Activated CD4-positive, alpha-beta T cell treated with anti-CD3 and anti-CD28 coated beads, Interleukin-2, amount 10 ng/mL, durations not matched to agents 7 days and 5 days (primary cell): ENCODE data around the gene CXCR6. TPM values are rescaled to one million over a fixed set of nuclear protein-coding genes. Genes with fewer than 3 reads are reported as not detected.

Experiments
- CTCF ChIA-PET: fragments of 350-600 bp; sonication (Branson Sonifier 250); formaldehyde crosslinking; loops from one replicate; lab custom pipeline; 2021; ENCODE audit warnings: antibody characterized with exemption; lab: Charles Lee
- POLR2A ChIA-PET: fragments of 350-600 bp; sonication (Branson Sonifier 250); formaldehyde crosslinking; loops from one replicate; lab custom pipeline; 2021; ENCODE audit warnings: antibody characterized with exemption; lab: Charles Lee
- DNase-seq: peaks from one replicate; pipeline ENCODE4 v3.0.0-alpha.2; 2020
- H3K27ac Mint-ChIP-seq: one replicate; pipeline ENCODE4 v1.8.0; 2021; ENCODE audit warnings: mild to moderate bottlenecking, moderate library complexity, mixed read lengths
- H3K27me3 Mint-ChIP-seq: one replicate; pipeline ENCODE4 v1.8.0; 2021; ENCODE audit warnings: mixed read lengths
- H3K36me3 Mint-ChIP-seq: one replicate; pipeline ENCODE4 v1.8.0; 2021; ENCODE audit warnings: low read depth, mixed read lengths
- H3K4me1 Mint-ChIP-seq: one replicate; pipeline ENCODE4 v1.8.0; 2021; ENCODE audit warnings: mixed read lengths
- H3K4me3 Mint-ChIP-seq: one replicate; pipeline ENCODE4 v1.8.0; 2021; ENCODE audit warnings: mild to moderate bottlenecking, moderate library complexity, mixed read lengths
- H3K9me3 Mint-ChIP-seq: one replicate; pipeline ENCODE4 v1.8.0; 2021; ENCODE audit warnings: mixed read lengths
- total RNA-seq, 2 experiments: library from RNA; stranded (reverse); gene quantifications; one replicate each; pipeline ENCODE4 v1.2.3, GENCODE V29; 2021

The CXCR6 gene
- total RNA-seq, 2 experiments from 2014 or later = 17.6 to 18.0 TPM

- Mint-ChIP-seq H3K27ac (no peak overlapping the region), H3K9me3 (no peaks in the 10 kb centered on the region), H3K36me3 (peaks cover 55% of the 10 kb centered on the region), H3K4me3 (no peak overlapping the region), H3K4me1 (peaks cover 47% of the 10 kb centered on the region), H3K27me3 (no peaks in the 10 kb centered on the region)
- ChIA-PET CTCF (interaction anchor here (0.6 to 1.0 kb wide), 3 partner anchors 18 to 253 kb away, joined by 3 read pairs; no protein-coding TSS in a partner anchor), POLR2A (no interaction called here)
- DNase-seq = no peak
Measured at GRCh38 chr3:45986303-45986982, 43.2 kb downstream of the CXCR6 start.

DNA sequence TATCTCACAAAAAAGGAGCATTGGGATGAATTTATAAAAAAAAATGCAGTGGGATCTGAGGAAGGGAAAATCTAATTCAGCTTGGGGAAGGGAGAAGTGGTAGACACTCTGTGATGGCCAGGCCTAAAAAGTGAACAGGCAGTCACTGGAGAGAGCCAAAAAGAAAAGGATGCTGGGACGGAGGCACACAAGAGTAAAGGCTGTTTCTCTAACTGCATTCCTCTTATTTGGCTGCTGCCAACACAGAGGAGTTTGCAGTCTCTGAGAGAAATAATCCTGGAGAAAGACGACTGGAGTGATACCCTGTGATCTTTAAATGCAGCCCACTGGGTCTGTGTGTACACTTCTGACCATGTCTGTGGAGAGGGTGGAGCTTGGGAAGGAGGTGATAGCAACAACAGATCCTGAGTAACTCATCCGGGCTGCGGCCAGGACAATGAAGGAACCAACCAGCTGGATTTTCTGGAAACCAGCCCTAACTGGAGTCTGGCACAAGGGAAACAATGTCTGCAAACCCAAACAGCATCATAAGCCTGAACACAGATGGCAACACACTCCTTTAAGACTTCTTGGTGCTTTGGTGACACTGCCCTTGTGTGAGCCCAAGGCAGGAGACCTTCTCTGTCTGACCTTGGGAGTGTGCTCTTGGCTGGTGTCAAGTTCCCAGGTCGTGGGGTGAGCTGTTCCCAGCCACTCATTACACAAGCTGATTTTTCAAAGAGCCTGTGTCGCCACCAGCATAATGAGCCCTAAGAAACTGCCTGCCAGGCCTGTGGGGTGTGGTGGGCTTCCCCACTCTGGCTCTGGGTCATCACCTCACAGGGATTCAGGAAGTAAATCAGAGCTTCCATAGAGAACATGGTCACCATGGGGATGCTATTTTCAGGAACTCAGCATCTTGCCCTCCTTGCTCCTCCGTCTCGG, 44.4 kb downstream of the CXCR6 start:
- ChIA-PET CTCF (interaction anchor here (0.7 to 0.9 kb wide), 2 partner anchors 11 to 220 kb away, joined by 3 read pairs; partner anchors contain the start of gene CCR1), POLR2A (no interaction called here)
- Mint-ChIP-seq H3K4me1 (peaks cover 52% of the 10 kb centered on the region), H3K9me3 (no peaks in the 10 kb centered on the region), H3K27me3 (no peaks in the 10 kb centered on the region), H3K4me3 (no peak overlapping the region), H3K36me3 (peaks cover 54% of the 10 kb centered on the region), H3K27ac (no peak overlapping the region)
- DNase-seq = no peak

DNA sequence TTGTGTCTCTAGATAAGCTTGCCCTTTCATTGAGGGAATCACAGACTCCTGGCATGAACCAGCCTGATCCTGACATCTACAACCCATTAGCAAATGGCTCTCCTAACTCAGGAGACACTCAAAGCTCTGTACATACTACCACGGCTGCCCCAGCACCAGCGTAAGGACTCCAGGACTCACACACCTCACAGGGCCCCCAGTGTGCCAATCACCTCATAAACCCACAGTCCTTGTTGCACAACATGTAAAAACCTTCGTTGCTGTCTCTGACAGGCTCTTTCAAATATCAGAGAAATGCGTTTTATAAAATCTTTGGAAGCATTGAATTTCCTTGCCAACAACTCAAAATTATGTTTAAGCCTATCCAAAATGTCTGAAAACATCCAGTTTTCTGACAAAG, 45.1 kb downstream of the CXCR6 start:
- Mint-ChIP-seq H3K27me3 (no peaks in the 10 kb centered on the region), H3K36me3 (peaks cover 54% of the 10 kb centered on the region), H3K9me3 (peaks cover 2% of the 10 kb centered on the region), H3K4me1 (peaks cover 59% of the 10 kb centered on the region), H3K27ac (peak overlapping the region; percentile 47), H3K4me3 (no peak overlapping the region)
- ChIA-PET CTCF (interaction anchor here (1.2 kb wide), 1 partner anchor 11 kb away, joined by 3 read pairs; no protein-coding TSS in a partner anchor), POLR2A (no interaction called here)
- no peak for DNase-seq

DNA sequence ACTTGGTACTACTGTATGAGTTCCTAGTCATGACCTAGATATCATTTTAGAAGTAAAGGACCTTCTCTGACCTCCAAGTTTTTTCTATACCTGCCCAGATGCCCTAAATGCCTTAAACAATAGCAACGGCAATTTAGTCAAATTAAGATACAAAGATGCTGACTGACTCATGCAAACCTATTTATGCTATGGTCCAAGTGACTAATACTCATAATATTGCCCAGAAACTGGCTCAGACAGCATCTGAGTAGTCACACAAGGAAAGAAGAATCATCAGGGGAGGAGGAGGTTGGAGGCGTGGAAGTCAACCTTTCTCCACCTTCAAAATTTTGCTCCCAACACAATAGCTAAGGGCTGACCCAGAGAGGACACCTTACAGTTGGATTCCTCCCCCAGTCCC, 45.5 kb downstream of the CXCR6 start:
- H3K4me1 Mint-ChIP-seq = peaks cover 63% of the 10 kb centered on the region
- ChIA-PET POLR2A (no interaction called here), CTCF (interaction anchor here (1.2 kb wide), 1 partner anchor 10 kb away, joined by 3 read pairs; no protein-coding TSS in a partner anchor)
- DNase-seq = no peak
- no peak overlapping the region for H3K27ac Mint-ChIP-seq
- H3K4me3 Mint-ChIP-seq = no peak overlapping the region
- H3K9me3 Mint-ChIP-seq = peaks cover 2% of the 10 kb centered on the region
- H3K27me3 Mint-ChIP-seq = no peaks in the 10 kb centered on the region
- H3K36me3 Mint-ChIP-seq = peaks cover 52% of the 10 kb centered on the region

DNA sequence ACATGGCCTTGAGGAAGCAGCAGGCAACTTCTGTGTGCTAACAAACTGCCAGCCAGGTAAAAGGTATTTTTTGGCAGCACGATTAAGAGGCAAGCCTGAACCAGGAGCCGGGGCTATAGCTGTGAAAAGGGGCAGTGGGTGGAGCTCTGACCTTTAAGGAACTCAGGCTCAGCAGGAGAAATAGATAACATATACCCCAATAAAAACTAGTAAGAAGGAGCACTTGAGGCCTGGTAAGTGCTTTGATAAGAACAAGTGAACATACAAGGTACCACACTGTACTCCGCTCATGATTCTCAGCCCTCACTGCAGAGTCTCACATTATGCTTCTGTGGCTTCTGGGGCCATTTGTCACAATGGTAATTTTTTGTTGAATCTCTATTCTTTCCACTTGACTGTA, 46.9 kb downstream of the CXCR6 start:
- Mint-ChIP-seq H3K27me3 (no peaks in the 10 kb centered on the region), H3K4me3 (no peak overlapping the region), H3K4me1 (peaks cover 65% of the 10 kb centered on the region), H3K9me3 (peaks cover 2% of the 10 kb centered on the region), H3K27ac (no peak overlapping the region), H3K36me3 (peaks cover 38% of the 10 kb centered on the region)
- ChIA-PET POLR2A (no interaction called here), CTCF (interaction anchor here (0.6 kb wide), 1 partner anchor 8 kb away, joined by 3 read pairs; no protein-coding TSS in a partner anchor)
- no peak for DNase-seq

- Mint-ChIP-seq H3K4me1 (peaks cover 72% of the 10 kb centered on the region), H3K4me3 (no peak overlapping the region), H3K27ac (peak overlapping the region; percentile 38), H3K27me3 (no peaks in the 10 kb centered on the region), H3K9me3 (peaks cover 4% of the 10 kb centered on the region), H3K36me3 (peaks cover 37% of the 10 kb centered on the region)
- ChIA-PET CTCF (interaction anchor here (0.7 to 1.0 kb wide), 3 partner anchors 12 to 26 kb away, joined by 3 to 6 read pairs (median 3); no protein-coding TSS in a partner anchor), POLR2A (no interaction called here)
- DNase-seq = no peak
Measured at GRCh38 chr3:45991341-45991740, 48.1 kb downstream of the CXCR6 start.

GRCh38 chr3:45992133-45992729, 49.0 kb downstream of the CXCR6 start:
- Mint-ChIP-seq H3K27ac (no peak overlapping the region), H3K4me3 (no peak overlapping the region), H3K4me1 (peaks cover 73% of the 10 kb centered on the region), H3K27me3 (no peaks in the 10 kb centered on the region), H3K36me3 (peaks cover 33% of the 10 kb centered on the region), H3K9me3 (peaks cover 5% of the 10 kb centered on the region)
- CTCF ChIA-PET = interaction anchor here (0.6 to 5.9 kb wide), 3 partner anchors 10 to 77 kb away, joined by 3 to 45 read pairs (median 21); no protein-coding TSS in a partner anchor
- POLR2A ChIA-PET = no interaction called here
- no peak for DNase-seq

GRCh38 chr3:45992821-45993221, 49.6 kb downstream of the CXCR6 start:
- peaks cover 33% of the 10 kb centered on the region for H3K36me3 Mint-ChIP-seq
- H3K4me3 Mint-ChIP-seq = peak overlapping the region; percentile 28
- H3K27ac Mint-ChIP-seq = peak overlapping the region; percentile 73
- peaks cover 69% of the 10 kb centered on the region for H3K4me1 Mint-ChIP-seq
- DNase-seq = no peak
- ChIA-PET CTCF (interaction anchor here (0.6 to 5.9 kb wide), 5 partner anchors 10 to 76 kb away, joined by 3 to 45 read pairs (median 8); no protein-coding TSS in a partner anchor), POLR2A (no interaction called here)
- H3K27me3 Mint-ChIP-seq = no peaks in the 10 kb centered on the region
- H3K9me3 Mint-ChIP-seq = peaks cover 5% of the 10 kb centered on the region

GRCh38 chr3:45993421-45994027, 50.3 kb downstream of the CXCR6 start:
- H3K36me3 Mint-ChIP-seq = peaks cover 32% of the 10 kb centered on the region
- peaks cover 5% of the 10 kb centered on the region for H3K9me3 Mint-ChIP-seq
- CTCF ChIA-PET = interaction anchor here (0.5 to 5.9 kb wide), 7 partner anchors 11 to 375 kb away, joined by 3 to 45 read pairs (median 8); no protein-coding TSS in a partner anchor
- peaks cover 65% of the 10 kb centered on the region for H3K4me1 Mint-ChIP-seq
- peaks cover 3% of the 10 kb centered on the region for H3K27me3 Mint-ChIP-seq
- H3K4me3 Mint-ChIP-seq = peak overlapping the region; percentile 28
- peak overlapping the region; percentile 73 for H3K27ac Mint-ChIP-seq
- peak; percentile 43 for DNase-seq
- POLR2A ChIA-PET = interaction anchor here (0.8 kb wide), 1 partner anchor 50 kb away, joined by 4 read pairs; the partner anchor contains the start of gene CXCR6

- peak overlapping the region; percentile 83 for H3K4me3 Mint-ChIP-seq
- CTCF ChIA-PET = interaction anchor here (0.5 to 5.9 kb wide), 12 partner anchors 11 to 374 kb away, joined by 3 to 45 read pairs (median 6); no protein-coding TSS in a partner anchor
- H3K4me1 Mint-ChIP-seq = peaks cover 58% of the 10 kb centered on the region
- peaks cover 5% of the 10 kb centered on the region for H3K9me3 Mint-ChIP-seq
- H3K27me3 Mint-ChIP-seq = peaks cover 3% of the 10 kb centered on the region
- POLR2A ChIA-PET = no interaction called here
- peaks cover 30% of the 10 kb centered on the region for H3K36me3 Mint-ChIP-seq
- peak overlapping the region; percentile 95 for H3K27ac Mint-ChIP-seq
- DNase-seq = peak; percentile 47
Measured at GRCh38 chr3:45994419-45995235, 51.4 kb downstream of the CXCR6 start.
